IMR-90 (cell line): ENCODE results near the gene CPAMD8. TPM values are rescaled to one million over a fixed set of nuclear protein-coding genes. Genes with fewer than 3 reads are reported as not detected.

ENCODE experiments used
- ATAC-seq: fragments of 200-7000 bp; cut with Tn5 transposase; 2 replicates; pipeline ENCODE4 v1.9.1; 2020; ENCODE audit warnings: low read depth, mild to moderate bottlenecking, moderate library complexity
- BruUV-seq: library from RNA; stranded (reverse); fragments of 400-500 nt; replicated peaks from 2 replicates; lab custom pipeline; 2021; lab: Mats Ljungman, UMichigan
- CTCF ChIA-PET: fragments of 300-600 bp; formaldehyde crosslinking; extraction: SDS; loops from one replicate; lab custom pipeline; 2021; ENCODE audit warnings: antibody characterized with exemption; lab: Yijun Ruan, JAX
- POLR2A ChIA-PET: fragments of 300-600 bp; sonication (Branson Sonifier 250); formaldehyde crosslinking; loops from one replicate; lab custom pipeline; 2022; ENCODE audit warnings: antibody characterized with exemption; ENCODE audit not compliant: unreplicated experiment; lab: Charles Lee
- DNase-seq: peaks from one replicate; pipeline ENCODE4 v3.0.0; 2013
- H2AFZ ChIP-seq: replicated peaks from 2 replicates; pipeline ENCODE3; 2013; ENCODE audit warnings: low read length, mild to moderate bottlenecking; ENCODE audit not compliant: poor library complexity
- H2AK5ac ChIP-seq: 2 replicates; pipeline ENCODE4 v1.6.1; 2013; ENCODE audit warnings: low read depth, low read length, inconsistent platforms
- H2AK9ac ChIP-seq: replicated peaks from 2 replicates; pipeline ENCODE3; 2013; ENCODE audit warnings: mild to moderate bottlenecking, low read depth, low read length, moderate library complexity; ENCODE audit not compliant: poor library complexity
- H2BK120ac ChIP-seq: 2 replicates; pipeline ENCODE4 v1.6.1; 2013; ENCODE audit warnings: low read depth, low read length, inconsistent platforms
- H2BK15ac ChIP-seq: 3 replicates; pipeline ENCODE4 v1.6.1; 2013; ENCODE audit warnings: low read depth, low read length, inconsistent platforms
- H2BK20ac ChIP-seq: 2 replicates; pipeline ENCODE4 v1.6.1; 2013; ENCODE audit warnings: low read depth, mild to moderate bottlenecking, inconsistent platforms, low read length, moderate library complexity
- H2BK5ac ChIP-seq: 2 replicates; pipeline ENCODE4 v1.6.1; 2013; ENCODE audit warnings: mild to moderate bottlenecking, low read depth, low read length, inconsistent platforms; ENCODE audit not compliant: poor library complexity, severe bottlenecking
- H3K14ac ChIP-seq: replicated peaks from 2 replicates; pipeline ENCODE4 v1.6.1; 2013; ENCODE audit warnings: low read depth, low read length, inconsistent platforms
- H3K18ac ChIP-seq: 2 replicates; pipeline ENCODE4 v1.6.1; 2013; ENCODE audit warnings: low read depth, low read length, control low read depth
- H3K23ac ChIP-seq: 2 replicates; pipeline ENCODE4 v1.6.1; 2013; ENCODE audit warnings: low read depth, low read length, inconsistent platforms
- H3K27ac ChIP-seq: 2 replicates; pipeline ENCODE4 v1.5.1; 2013; ENCODE audit warnings: mild to moderate bottlenecking, control low read depth, low read length; ENCODE audit not compliant: insufficient read depth
- H3K27me3 ChIP-seq: 2 replicates; pipeline ENCODE4 v1.6.1; 2013; ENCODE audit warnings: low read length; ENCODE audit not compliant: control insufficient read depth, insufficient read depth
- H3K36me3 ChIP-seq: 2 replicates; pipeline ENCODE4 v1.6.1; 2013; ENCODE audit warnings: low read length, mixed read lengths; ENCODE audit not compliant: control insufficient read depth, insufficient read depth
- H3K4ac ChIP-seq: 2 replicates; pipeline ENCODE4 v1.6.1; 2013; ENCODE audit warnings: low read depth, low read length, inconsistent platforms
- H3K4me1 ChIP-seq: 2 replicates; pipeline ENCODE4 v1.6.1; 2013; ENCODE audit warnings: low read length, mixed read lengths; ENCODE audit not compliant: control insufficient read depth, insufficient read depth
- H3K4me2 ChIP-seq: 2 replicates; pipeline ENCODE4 v1.6.1; 2013; ENCODE audit warnings: low read depth, mild to moderate bottlenecking, control low read depth, low read length, moderate library complexity
- H3K4me3 ChIP-seq: 2 replicates; pipeline ENCODE4 v1.5.1; 2013; ENCODE audit warnings: low read depth, mild to moderate bottlenecking, control low read depth, low read length, moderate library complexity; ENCODE audit not compliant: insufficient read depth
- H3K56ac ChIP-seq: 2 replicates; pipeline ENCODE4 v1.6.1; 2013; ENCODE audit warnings: low read length, inconsistent platforms; ENCODE audit not compliant: insufficient read depth; ENCODE audit errors: extremely low read depth
- H3K79me1 ChIP-seq, 2 experiments: 2 replicates each; pipeline ENCODE4 v1.6.1; 2013; ENCODE audit warnings: low read length in 2 of 2, inconsistent platforms in 1 of 2, low read depth in 1 of 2
- H3K9ac ChIP-seq: 2 replicates; pipeline ENCODE4 v1.6.1; 2013; ENCODE audit warnings: low read depth, low read length, control low read depth
- H3K9me1 ChIP-seq: 2 replicates; pipeline ENCODE4 v1.6.1; 2013; ENCODE audit warnings: low read length, inconsistent platforms; ENCODE audit not compliant: insufficient read depth
- H3K9me3 ChIP-seq: 2 replicates; pipeline ENCODE4 v1.6.1; 2013; ENCODE audit warnings: low read length; ENCODE audit not compliant: control insufficient read depth, insufficient read depth
- H4K20me1 ChIP-seq: 2 replicates; pipeline ENCODE4 v1.6.1; 2013; ENCODE audit warnings: low read length, inconsistent platforms; ENCODE audit not compliant: insufficient read depth
- H4K5ac ChIP-seq: 2 replicates; pipeline ENCODE4 v1.6.1; 2013; ENCODE audit warnings: mild to moderate bottlenecking, low read depth, low read length, control low read depth
- H4K8ac ChIP-seq, 2 experiments: 2 replicates each; pipeline ENCODE4 v1.6.1; 2013; ENCODE audit warnings: low read depth in 2 of 2, low read length in 2 of 2, control low read depth in 1 of 2, inconsistent platforms in 1 of 2
- H4K91ac ChIP-seq: 2 replicates; pipeline ENCODE4 v1.6.1; 2013; ENCODE audit warnings: low read depth, low read length, inconsistent platforms; ENCODE audit not compliant: insufficient read depth
- CHD1 ChIP-seq: IDR thresholded peaks from 2 replicates; pipeline ENCODE4 v1.6.1; 2012; ENCODE audit warnings: low read depth, low read length, improper control_type of control experiment
- CTCF ChIP-seq: conservative IDR thresholded peaks from 2 replicates; pipeline ENCODE4 v1.5.1; 2012; ENCODE audit warnings: mild to moderate bottlenecking, low read depth, low read length, improper control_type of control experiment
- MAFK ChIP-seq: IDR thresholded peaks from 2 replicates; pipeline ENCODE4 v1.6.1; 2012; ENCODE audit warnings: low read depth, low read length, improper control_type of control experiment
- MAZ ChIP-seq: IDR thresholded peaks from 2 replicates; pipeline ENCODE4 v1.6.1; 2012; ENCODE audit warnings: low read depth, mild to moderate bottlenecking, low read length, improper control_type of control experiment, moderate library complexity, borderline replicate concordance
- NFE2L2 ChIP-seq: fragments of 150-350 bp; IDR thresholded peaks from 2 replicates; pipeline ENCODE4 v1.6.1; 2016; ENCODE audit warnings: low read depth, mild to moderate bottlenecking, low read length
- SMC3 ChIP-seq: fragments of 150-350 bp; IDR thresholded peaks from 2 replicates; pipeline ENCODE4 v1.6.1; 2016; ENCODE audit warnings: low read depth, mild to moderate bottlenecking, antibody characterized with exemption, low read length, moderate library complexity
- USF2 ChIP-seq: fragments of 150-350 bp; IDR thresholded peaks from 2 replicates; pipeline ENCODE4 v1.6.1; 2017; ENCODE audit warnings: mild to moderate bottlenecking, antibody characterized with exemption, low read length, low read depth
- WGBS, 2 experiments: methylation state at CpG; one replicate each; pipeline versions ENCODE4 v1.1.5 to v1.1.7; 2013; ENCODE audit warnings: missing lambda C conversion rate in 2 of 2; ENCODE audit not compliant: insufficient read length in 1 of 2; ENCODE audit errors: extremely low coverage in 2 of 2; 5-methylcytosine and 5-hydroxymethylcytosine counted together
- dilution Hi-C: fragments of 300-500 bp; cut with HindIII; formaldehyde crosslinking; loops from one replicate; pipeline ENCODE4 v1.14.3; 2018; ENCODE audit warnings: low sequenced_read_pairs; ENCODE audit not compliant: unreplicated experiment
- in situ Hi-C: fragments of 300-500 bp; cut with MboI; formaldehyde crosslinking; loops from 3 replicates; pipeline ENCODE4 v1.14.3; 2019; ENCODE audit warnings: low sequenced_read_pairs, inconsistent platforms, mixed read lengths
- intact Hi-C: fragments of 100-400 bp; cut with micrococcal nuclease; formaldehyde crosslinking; loops from 2 replicates; pipeline ENCODE4 v1.10.0; 2022
- polyA plus RNA-seq, 3 experiments: library from polyadenylated mRNA; depleted of rRNA; stranded (reverse); fragments of >200 nt; gene quantifications; 2 replicates each; pipeline ENCODE4 v1.2.3, GENCODE V29; 2012; ENCODE audit warnings: low replicate concordance in 1 of 3
- total RNA-seq: library from RNA; depleted of rRNA; stranded (reverse); fragments of >200 nt; gene quantifications from 2 replicates; pipeline ENCODE4 v1.2.3, GENCODE V29; 2012

CPAMD8 gene
- total and polyA plus RNA-seq, 2 of the 4 experiments (the other 2 are of a cell fraction): 0.36 to 0.79 TPM

DNA sequence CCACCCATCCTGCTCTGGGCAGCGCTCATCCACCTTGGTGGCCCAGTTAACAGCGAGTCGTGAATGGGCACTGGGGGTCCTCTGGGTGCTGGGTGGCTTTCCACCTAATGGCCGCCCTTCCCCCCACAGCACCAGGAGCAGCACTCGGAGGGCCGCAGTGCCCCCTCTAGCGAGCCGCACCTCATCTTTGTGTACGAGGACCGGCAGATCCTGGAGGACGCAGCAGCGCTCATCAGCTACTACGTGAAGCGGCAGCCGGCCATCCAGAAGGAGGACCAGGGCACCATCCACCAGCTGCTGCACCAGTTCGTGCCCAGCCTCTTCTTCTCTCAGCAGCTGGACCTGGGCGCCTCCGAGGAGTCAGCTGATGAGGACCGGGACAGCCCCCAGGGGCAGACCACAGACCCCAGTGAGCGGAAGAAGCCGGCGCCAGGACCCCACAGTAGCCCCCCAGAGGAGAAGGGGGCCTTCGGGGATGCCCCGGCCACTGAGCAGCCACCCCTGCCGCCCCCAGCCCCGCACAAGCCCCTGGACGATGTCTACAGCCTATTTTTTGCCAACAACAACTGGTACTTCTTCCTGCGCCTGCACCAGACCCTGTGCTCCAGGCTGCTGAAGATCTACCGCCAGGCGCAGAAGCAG lies 157.2 kb downstream of the CPAMD8 start:
- H4K91ac ChIP-seq: no peak overlapping the region
- H3K9ac ChIP-seq: no peak overlapping the region
- H4K5ac ChIP-seq: no peak overlapping the region
- peaks cover 17 to 31% of the 10 kb centered on the region in 2 experiments; a peak in 3 of 4 replicates for H3K79me1 ChIP-seq
- 0 out of 2 replicates have a peak, but pooled peaks cover 3% of the 10 kb centered on the region for H3K9me1 ChIP-seq
- no peak overlapping the region for H2AFZ ChIP-seq
- no peak overlapping the region for H2BK15ac ChIP-seq
- no peak overlapping the region for H3K4me2 ChIP-seq
- H3K27me3 ChIP-seq: no peaks in the 10 kb centered on the region
- ChIA-PET CTCF (no interaction called here), POLR2A (no interaction called here)
- in situ Hi-C loops: no loop called here
- H3K23ac ChIP-seq: no peak overlapping the region
- TF ChIP-seq CTCF (no peak), NFE2L2 (no peak), CHD1 (no peak), SMC3 (no peak), MAFK (no peak), USF2 (no peak), MAZ (no peak)
- no peak overlapping the region for H3K4me3 ChIP-seq
- no TSS peak for BruUV-seq
- H4K20me1 ChIP-seq: peaks cover 14% of the 10 kb centered on the region
- dilution Hi-C loops: no loop called here
- H2BK20ac ChIP-seq: no peak overlapping the region
- H3K4ac ChIP-seq: no peak overlapping the region
- no peaks in the 10 kb centered on the region for H3K9me3 ChIP-seq
- no peak overlapping the region for H3K18ac ChIP-seq
- intact Hi-C loops: no loop called here
- ATAC-seq (no peak), DNase-seq (no peak)
- 99% methylated on average over 18 of the region's 30 CpGs; no CpG with 5 or more reads in 1 of the 2 experiments for WGBS, 2 experiments
- no peak overlapping the region for H4K8ac ChIP-seq
- H3K36me3 ChIP-seq: peaks cover 83% of the 10 kb centered on the region
- H2AK5ac ChIP-seq: no peak overlapping the region
- H2AK9ac ChIP-seq: no peak overlapping the region
- H2BK120ac ChIP-seq: no peak overlapping the region
- H3K14ac ChIP-seq: no peak overlapping the region
- H3K27ac ChIP-seq: no peak overlapping the region
- no peaks in the 10 kb centered on the region for H3K4me1 ChIP-seq
- no peak overlapping the region for H2BK5ac ChIP-seq
- H3K56ac ChIP-seq: no peak overlapping the region
